Measurements from ENCODE around the gene TMPRSS11D.

Gene TMPRSS11D

DNA sequence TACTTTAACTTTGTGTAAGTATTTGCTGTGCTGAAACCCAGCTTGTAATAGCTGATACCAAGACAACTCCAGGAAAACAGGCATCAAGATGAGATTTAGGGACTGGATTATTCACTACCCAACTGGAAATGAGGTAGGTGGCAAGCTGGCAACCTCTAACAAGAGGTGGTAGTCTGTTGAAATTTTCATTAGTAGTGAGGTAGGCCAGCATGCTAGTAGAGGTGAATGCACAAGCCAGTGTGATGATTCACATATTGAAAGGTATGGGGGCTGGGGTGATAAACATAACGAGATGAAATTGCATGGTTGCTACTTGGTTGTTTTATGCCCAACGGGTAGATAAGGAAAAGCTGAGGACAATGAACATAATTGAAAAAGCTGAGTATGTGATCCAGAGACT, 8.5 kb upstream of the TMPRSS11D start:
- no peak for DNase-seq (ENCODE audit: low read depth, low spot score)
- peak overlapping the region; percentile 41 for H3K27ac ChIP-seq

DNA sequence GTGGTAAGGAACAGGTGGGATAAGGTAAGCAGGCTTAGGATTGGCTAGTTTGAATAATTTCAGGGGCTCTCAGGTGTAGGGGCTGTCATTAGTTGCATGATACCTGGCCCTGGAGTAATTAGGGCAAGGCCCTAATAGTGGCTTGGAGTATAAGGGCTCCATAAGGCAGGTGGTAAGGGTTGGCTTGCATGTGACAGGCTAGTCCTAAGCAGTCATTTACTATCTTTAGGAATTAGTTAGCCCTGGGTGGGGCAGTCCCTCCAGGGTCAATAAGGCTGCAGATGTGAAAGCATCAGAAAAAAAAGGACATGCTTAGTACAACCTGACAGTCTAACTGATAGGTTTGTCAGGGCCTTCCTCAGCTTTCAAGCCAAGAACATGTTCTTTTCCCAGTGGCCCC, 7.8 kb upstream of the TMPRSS11D start:
- peak overlapping the region; percentile 41 for H3K27ac ChIP-seq
- DNase-seq (ENCODE audit: low read depth, low spot score): no peak

- H3K27ac ChIP-seq: peak overlapping the region; percentile 99
Observed at GRCh38 chr4:67886281-67886680, 2.5 kb upstream of the TMPRSS11D start.

GRCh38 chr4:67885762-67886161, 2.0 kb upstream of the TMPRSS11D start:
- DNase-seq (ENCODE audit: low read depth, low spot score): peak; percentile 98
- H3K27ac ChIP-seq: peak overlapping the region; percentile 99

More at GRCh38 chr4:67886281-67886680, 2.5 kb upstream of the TMPRSS11D start:
- peak; percentile 45 for DNase-seq (ENCODE audit: low read depth, low spot score)

DNA sequence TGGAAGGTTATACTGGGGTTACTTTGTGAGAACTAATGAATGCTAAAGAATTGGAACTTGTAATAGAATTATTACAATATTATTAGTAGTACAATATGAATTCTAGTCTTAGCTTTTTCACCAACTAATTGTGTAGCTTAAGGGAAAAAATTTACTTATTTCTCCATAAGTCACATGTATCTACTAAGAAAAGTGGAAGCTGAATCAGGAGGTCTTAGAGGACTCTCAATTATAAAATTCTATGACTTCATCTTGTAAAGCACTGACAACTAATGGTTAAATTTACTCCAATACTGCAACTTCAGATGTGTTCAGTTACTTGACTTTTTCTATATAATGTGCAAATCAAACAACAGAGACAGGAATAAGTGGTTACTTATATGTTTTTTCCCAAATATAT, 899 bp upstream of the TMPRSS11D start:
- DNase-seq (ENCODE audit: low read depth, low spot score): no peak
- peak overlapping the region; percentile 99 for H3K27ac ChIP-seq

DNA sequence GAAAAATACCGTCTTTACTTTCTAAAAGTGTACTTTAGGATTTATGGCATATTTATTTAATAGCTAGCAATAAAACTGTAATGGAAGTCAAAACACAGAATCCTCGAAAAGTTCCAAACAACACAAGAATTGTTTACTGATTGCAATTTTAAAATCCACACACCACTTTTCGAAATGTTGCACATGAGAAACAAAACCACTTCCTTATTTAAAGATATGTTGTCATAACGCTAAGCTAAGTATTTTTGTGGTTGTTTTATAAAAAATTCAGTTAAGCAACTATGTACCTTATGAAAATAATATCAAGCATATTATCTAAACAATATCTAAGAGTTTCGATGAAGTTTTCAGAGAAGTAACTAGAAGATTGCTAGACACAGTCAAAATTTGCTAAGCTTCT, 344 bp downstream of the TMPRSS11D start:
- no peak for DNase-seq (ENCODE audit: low read depth, low spot score)
- no peak overlapping the region for H3K27ac ChIP-seq

- DNase-seq (ENCODE audit: low read depth, low spot score): no peak
- H3K27ac ChIP-seq: peak overlapping the region; percentile 41
Observed at GRCh38 chr4:67880866-67881610, 2.8 kb downstream of the TMPRSS11D start.

- no peak for DNase-seq (ENCODE audit: low read depth, low spot score)
- H3K27ac ChIP-seq: no peak overlapping the region
Observed at GRCh38 chr4:67879486-67879885, 4.3 kb downstream of the TMPRSS11D start.

DNA sequence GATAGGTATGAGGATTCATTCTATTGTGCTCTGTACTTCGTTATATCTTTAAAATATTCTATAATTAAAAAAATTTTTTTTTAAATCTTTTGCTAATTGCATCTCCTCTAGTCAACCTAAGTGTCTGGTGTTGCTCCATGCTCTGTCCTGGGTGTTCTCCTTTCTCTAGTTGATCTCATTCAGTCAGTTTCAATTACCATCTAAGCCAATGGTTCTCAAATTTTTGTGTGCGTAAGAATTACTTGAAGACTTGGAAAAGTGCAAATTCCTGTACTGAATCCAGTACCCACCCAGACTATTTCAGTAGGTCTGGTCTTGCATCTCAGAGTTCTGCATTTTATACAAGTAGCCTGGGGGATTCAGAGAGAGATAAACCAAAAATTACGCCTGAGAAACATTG, 6.7 kb downstream of the TMPRSS11D start:
- H3K27ac ChIP-seq: no peak overlapping the region
- no peak for DNase-seq (ENCODE audit: low read depth, low spot score)

DNA sequence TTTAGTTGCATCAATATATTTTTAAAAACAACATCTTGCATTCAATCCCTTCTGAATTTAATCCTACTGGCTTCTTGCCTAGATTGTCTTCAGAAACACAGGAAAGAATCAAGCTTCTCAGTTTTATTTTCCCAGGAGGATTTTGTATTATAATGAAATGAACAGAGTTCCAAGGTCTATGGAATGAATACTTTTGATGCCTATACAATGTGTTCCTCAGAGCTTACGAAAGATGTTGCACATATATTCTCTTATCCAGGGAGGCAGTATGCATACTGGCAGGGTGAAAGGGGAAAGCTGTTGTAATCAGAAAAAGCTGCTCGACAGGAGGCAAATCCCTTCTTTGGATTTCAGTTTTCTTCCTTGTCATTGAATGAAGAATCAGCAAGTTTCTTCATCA, 8.8 kb downstream of the TMPRSS11D start:
- no peak for DNase-seq (ENCODE audit: low read depth, low spot score)
- H3K27ac ChIP-seq: peak overlapping the region; percentile 61

DNA sequence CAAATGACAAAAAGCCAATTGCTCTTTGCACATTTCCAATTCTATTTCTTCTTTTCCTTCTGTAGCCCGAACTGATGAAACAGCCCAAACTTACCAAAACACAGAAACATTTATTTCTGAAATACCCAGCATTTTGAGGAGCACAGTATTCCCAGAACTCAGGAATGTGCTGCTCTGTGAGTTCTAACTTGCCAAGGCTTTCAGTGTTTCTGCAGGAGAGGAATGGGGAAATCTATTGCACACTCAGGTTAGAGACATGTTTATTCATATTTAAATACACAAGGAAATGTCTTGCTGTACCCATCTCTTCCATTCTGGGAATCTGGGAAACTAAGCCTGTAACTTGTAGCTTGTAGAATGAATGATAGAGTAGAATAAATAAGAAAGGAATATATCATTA, 10.7 kb downstream of the TMPRSS11D start:
- no peak for DNase-seq (ENCODE audit: low read depth, low spot score)
- H3K27ac ChIP-seq: peak overlapping the region; percentile 61

- DNase-seq (ENCODE audit: low read depth, low spot score): no peak
- H3K27ac ChIP-seq: peak overlapping the region; percentile 61
Observed at GRCh38 chr4:67871867-67872266, 11.9 kb downstream of the TMPRSS11D start.

GRCh38 chr4:67869580-67870190, 14.1 kb downstream of the TMPRSS11D start:
- DNase-seq (ENCODE audit: low read depth, low spot score): peak; percentile 49
- no peak overlapping the region for H3K27ac ChIP-seq

GRCh38 chr4:67861513-67861912, 22.3 kb downstream of the TMPRSS11D start:
- DNase-seq (ENCODE audit: low read depth, low spot score): peak; percentile 74
- H3K27ac ChIP-seq: peak overlapping the region; percentile 53

- no peak for DNase-seq (ENCODE audit: low read depth, low spot score)
- no peak overlapping the region for H3K27ac ChIP-seq
Observed at GRCh38 chr4:67853336-67853735, 30.5 kb downstream of the TMPRSS11D start.

- H3K27ac ChIP-seq: no peak overlapping the region
Observed at GRCh38 chr4:67820903-67821302, 62.9 kb downstream of the TMPRSS11D start.

GRCh38 chr4:67810011-67810410, 73.8 kb downstream of the TMPRSS11D start:
- DNase-seq (ENCODE audit: low read depth, low spot score): no peak
- H3K27ac ChIP-seq: no peak overlapping the region

More at GRCh38 chr4:67820903-67821302, 62.9 kb downstream of the TMPRSS11D start:
- no peak for DNase-seq (ENCODE audit: low read depth, low spot score)

- no peak overlapping the region for H3K27ac ChIP-seq
- no peak for DNase-seq (ENCODE audit: low read depth, low spot score)
Observed at GRCh38 chr4:67809502-67809901, 74.3 kb downstream of the TMPRSS11D start.

DNA sequence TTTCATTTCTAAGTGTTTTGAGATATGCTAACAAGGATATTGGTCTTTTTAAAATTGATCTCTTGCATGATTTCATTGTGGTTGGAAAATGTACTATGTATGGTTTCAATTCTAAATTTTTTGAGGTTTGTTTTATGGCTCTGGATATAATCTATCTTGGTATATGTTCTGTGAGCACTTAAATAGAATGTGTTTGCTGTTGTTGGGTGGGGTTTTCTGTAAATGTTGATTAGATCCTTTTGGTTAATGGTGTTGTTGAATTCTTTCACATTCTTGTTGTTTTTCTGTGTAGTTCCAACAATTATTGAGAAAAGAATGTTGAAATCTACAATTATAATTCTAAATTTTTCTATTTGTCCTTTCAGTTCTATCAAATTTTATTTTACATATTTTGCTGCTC, 87.0 kb downstream of the TMPRSS11D start:
- no peak for DNase-seq (ENCODE audit: low read depth, low spot score)
- no peak overlapping the region for H3K27ac ChIP-seq

DNA sequence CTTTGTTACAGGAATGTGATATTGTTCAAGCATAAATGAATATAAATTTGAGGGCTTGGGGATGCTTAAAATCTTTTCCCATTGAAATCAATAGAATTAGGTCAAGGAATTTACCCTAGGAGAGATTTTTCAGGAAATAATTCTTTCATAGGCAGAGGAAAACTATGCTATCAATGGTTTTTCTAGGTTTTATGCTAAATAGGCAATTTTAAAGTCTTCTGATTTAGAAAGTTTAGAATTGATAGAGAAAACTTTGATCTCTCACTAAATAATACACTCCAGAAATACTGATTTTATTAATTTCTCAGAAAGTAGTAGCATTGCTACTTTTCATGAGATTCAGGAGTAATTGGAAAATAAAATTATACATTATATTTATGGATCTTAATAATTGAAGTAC, 93.1 kb downstream of the TMPRSS11D start:
- H3K27ac ChIP-seq: no peak overlapping the region
- no peak for DNase-seq (ENCODE audit: low read depth, low spot score)

- no peak for DNase-seq (ENCODE audit: low read depth, low spot score)
- H3K27ac ChIP-seq: no peak overlapping the region
Observed at GRCh38 chr4:67787311-67787710, 96.5 kb downstream of the TMPRSS11D start.

DNA sequence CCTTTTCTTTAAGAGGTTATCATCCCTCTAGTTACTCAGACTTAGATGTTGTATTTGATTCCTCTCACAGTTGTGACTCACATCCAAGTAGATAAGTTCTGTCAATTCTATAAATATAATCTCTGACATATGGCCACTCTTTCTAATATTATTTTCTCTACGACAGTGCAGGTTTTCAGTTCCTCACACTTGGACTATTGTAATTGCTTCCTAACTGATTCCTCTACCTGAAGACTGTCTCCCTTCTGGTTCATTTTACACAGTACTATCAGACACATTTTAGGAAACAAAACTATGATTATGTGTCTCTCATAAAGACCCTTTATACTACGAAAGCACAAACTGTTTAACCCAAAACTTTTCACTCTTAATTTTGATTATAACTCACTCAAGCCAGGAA, 98.3 kb downstream of the TMPRSS11D start:
- no peak overlapping the region for H3K27ac ChIP-seq
- no peak for DNase-seq (ENCODE audit: low read depth, low spot score)

Measured in epithelial cell of prostate (primary cell).